ENCODE results near the gene MMP20.

Gene MMP20

GRCh38 chr11:102603091-102603490 lies 22.0 kb downstream of the MMP20 start:
- Histone ChIP-seq H3K27me3 (no peaks in the 10 kb centered on the region), H3K27ac (no peak overlapping the region), H3K4me1 (ENCODE audit: control insufficient read depth in 1 of 2, insufficient read depth in 1 of 2, low read depth in 1 of 2, low read length in 1 of 2) (no peaks in the 10 kb centered on the region), H3K36me3 (no peaks in the 10 kb centered on the region), H3K9me3 (no peaks in the 10 kb centered on the region), H3K4me3 (ENCODE audit: low read depth in 1 of 2, low read length in 1 of 2) (no peak overlapping the region)
- TF ChIP-seq, protein P1, sequence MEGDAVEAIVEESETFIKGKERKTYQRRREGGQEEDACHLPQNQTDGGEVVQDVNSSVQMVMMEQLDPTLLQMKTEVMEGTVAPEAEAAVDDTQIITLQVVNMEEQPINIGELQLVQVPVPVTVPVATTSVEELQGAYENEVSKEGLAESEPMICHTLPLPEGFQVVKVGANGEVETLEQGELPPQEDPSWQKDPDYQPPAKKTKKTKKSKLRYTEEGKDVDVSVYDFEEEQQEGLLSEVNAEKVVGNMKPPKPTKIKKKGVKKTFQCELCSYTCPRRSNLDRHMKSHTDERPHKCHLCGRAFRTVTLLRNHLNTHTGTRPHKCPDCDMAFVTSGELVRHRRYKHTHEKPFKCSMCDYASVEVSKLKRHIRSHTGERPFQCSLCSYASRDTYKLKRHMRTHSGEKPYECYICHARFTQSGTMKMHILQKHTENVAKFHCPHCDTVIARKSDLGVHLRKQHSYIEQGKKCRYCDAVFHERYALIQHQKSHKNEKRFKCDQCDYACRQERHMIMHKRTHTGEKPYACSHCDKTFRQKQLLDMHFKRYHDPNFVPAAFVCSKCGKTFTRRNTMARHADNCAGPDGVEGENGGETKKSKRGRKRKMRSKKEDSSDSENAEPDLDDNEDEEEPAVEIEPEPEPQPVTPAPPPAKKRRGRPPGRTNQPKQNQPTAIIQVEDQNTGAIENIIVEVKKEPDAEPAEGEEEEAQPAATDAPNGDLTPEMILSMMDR (IDR thresholded peaks at IDR 0.05) = no peak

DNA sequence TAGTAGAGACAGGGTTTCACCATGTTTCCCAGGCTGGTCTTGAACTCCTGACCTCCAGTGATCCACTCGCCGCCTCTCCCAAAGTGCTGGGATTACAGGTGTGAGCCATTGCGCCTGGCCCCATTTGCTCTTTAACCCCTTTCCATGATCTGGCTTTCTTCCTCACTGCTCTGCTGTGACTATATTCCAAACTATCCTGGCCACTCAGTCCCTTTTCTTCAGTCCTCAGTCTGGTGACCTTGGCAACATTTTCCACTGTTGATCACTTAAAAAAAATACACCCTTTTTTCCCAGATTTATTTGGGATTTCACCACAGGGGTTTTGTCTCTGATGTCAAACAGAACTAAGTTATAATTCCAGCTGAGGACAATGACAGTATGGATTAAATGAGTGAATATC lies 24.5 kb downstream of the MMP20 start:
- Histone ChIP-seq H3K9me3 (no peaks in the 10 kb centered on the region), H3K4me1 (ENCODE audit: control insufficient read depth in 1 of 2, insufficient read depth in 1 of 2, low read depth in 1 of 2, low read length in 1 of 2) (no peaks in the 10 kb centered on the region), H3K27ac (no peak overlapping the region), H3K27me3 (no peaks in the 10 kb centered on the region), H3K4me3 (ENCODE audit: low read depth in 1 of 2, low read length in 1 of 2) (no peak overlapping the region), H3K36me3 (no peaks in the 10 kb centered on the region)
- TF ChIP-seq, protein P1 (IDR thresholded peaks at IDR 0.05) = no peak

- Histone ChIP-seq H3K36me3 (no peaks in the 10 kb centered on the region), H3K27ac (no peak overlapping the region)
- TF ChIP-seq, protein P1 (IDR thresholded peaks at IDR 0.05) = no peak
Measured at GRCh38 chr11:102599642-102600261, 25.4 kb downstream of the MMP20 start.

GRCh38 chr11:102598272-102598671 lies 26.9 kb downstream of the MMP20 start:
- Histone ChIP-seq H3K4me1 (ENCODE audit: control insufficient read depth in 1 of 2, insufficient read depth in 1 of 2, low read depth in 1 of 2, low read length in 1 of 2) (no peaks in the 10 kb centered on the region), H3K27ac (no peak overlapping the region), H3K4me3 (ENCODE audit: low read depth in 1 of 2, low read length in 1 of 2) (no peak overlapping the region), H3K9me3 (no peaks in the 10 kb centered on the region), H3K27me3 (no peaks in the 10 kb centered on the region), H3K36me3 (no peaks in the 10 kb centered on the region)
- TF ChIP-seq, protein P1 (IDR thresholded peaks at IDR 0.05) = no peak

More at GRCh38 chr11:102599642-102600261, 25.4 kb downstream of the MMP20 start:
- Histone ChIP-seq H3K9me3 (no peaks in the 10 kb centered on the region), H3K27me3 (no peaks in the 10 kb centered on the region), H3K4me1 (ENCODE audit: control insufficient read depth in 1 of 2, insufficient read depth in 1 of 2, low read depth in 1 of 2, low read length in 1 of 2) (no peaks in the 10 kb centered on the region), H3K4me3 (ENCODE audit: low read depth in 1 of 2, low read length in 1 of 2) (no peak overlapping the region)

GRCh38 chr11:102596578-102596977 lies 28.6 kb downstream of the MMP20 start:
- no peaks in the 10 kb centered on the region for H3K36me3 ChIP-seq
- H3K4me3 ChIP-seq (ENCODE audit: low read depth in 1 of 2, low read length in 1 of 2) = no peak overlapping the region
- TF ChIP-seq, protein P1 (IDR thresholded peaks at IDR 0.05) = no peak
- no peaks in the 10 kb centered on the region for H3K27me3 ChIP-seq
- H3K9me3 ChIP-seq = no peaks in the 10 kb centered on the region
- H3K4me1 ChIP-seq (ENCODE audit: control insufficient read depth in 1 of 2, insufficient read depth in 1 of 2, low read depth in 1 of 2, low read length in 1 of 2) = no peaks in the 10 kb centered on the region
- no peak overlapping the region for H3K27ac ChIP-seq

Data from neutrophil (primary cell).